Brain microvascular endothelial cell (primary cell): ENCODE data around the gene PGC.

Source experiments
- DNase-seq: peaks from one replicate; pipeline ENCODE4 v3.0.0-alpha.2; 2020
- H3K27ac ChIP-seq: fragments of 250-450 bp; sonication (Bioruptor Pico); 2 replicates; pipeline ENCODE4 v1.5.1; 2020; ENCODE audit warnings: mild to moderate bottlenecking, moderate library complexity
- H3K27me3 ChIP-seq: fragments of 250-450 bp; sonication (Bioruptor Pico); replicated peaks from 2 replicates; pipeline ENCODE4 v1.5.1; 2020; ENCODE audit warnings: mild to moderate bottlenecking
- H3K36me3 ChIP-seq: fragments of 250-450 bp; sonication (Bioruptor Pico); replicated peaks from 2 replicates; pipeline ENCODE4 v1.5.1; 2020; ENCODE audit warnings: mild to moderate bottlenecking
- H3K4me3 ChIP-seq: 2 replicates; pipeline ENCODE4 v1.5.1; 2011; ENCODE audit warnings: low read depth, mild to moderate bottlenecking, control low read depth, low read length, moderate library complexity
- in situ Hi-C: cut with HindIII; loops from 2 replicates; pipeline ENCODE4 v1.10.0; 2017; ENCODE audit warnings: low sequenced_read_pairs, low pct_ligation_motif_present
- TF ChIP-seq, protein P1 (sequence below): IDR thresholded peaks from 2 replicates; pipeline ENCODE4 v1.5.1; 2011; ENCODE audit warnings: low read depth, mild to moderate bottlenecking, moderate library complexity, low read length, control low read depth, inconsistent platforms; ENCODE audit errors: missing control alignments

Gene PGC

DNA sequence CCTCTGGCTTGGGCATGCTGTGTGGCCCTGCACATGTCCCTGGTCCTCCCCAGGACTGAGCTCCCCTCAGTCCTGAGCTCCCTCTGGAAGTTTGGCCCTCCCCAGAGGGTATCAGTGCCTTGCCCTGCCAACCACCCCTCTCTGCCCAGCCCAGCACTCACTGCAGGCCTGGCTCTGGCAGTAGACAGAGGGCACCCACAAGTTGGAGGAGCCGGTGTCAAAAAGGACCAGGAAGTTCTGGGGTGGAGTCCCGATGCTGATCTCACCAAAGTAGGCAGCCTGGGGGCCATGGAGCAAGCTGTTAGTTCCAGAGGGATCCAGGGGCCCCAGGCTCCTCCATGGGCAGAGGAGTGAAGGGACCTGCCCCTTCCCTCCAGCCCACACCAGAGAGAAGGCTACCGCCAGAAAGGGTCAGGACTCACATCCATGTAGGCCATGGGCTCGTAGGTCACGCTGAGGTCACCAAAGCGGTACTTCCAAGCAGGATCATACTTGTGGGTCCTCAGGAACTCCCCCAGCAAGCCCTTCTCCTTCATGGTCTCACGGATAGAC lies 2.9 kb downstream of the PGC start:
- Histone ChIP-seq H3K27ac (no peak overlapping the region), H3K36me3 (no peaks in the 10 kb centered on the region), H3K27me3 (no peaks in the 10 kb centered on the region), H3K4me3 (no peak overlapping the region)
- in situ Hi-C loops: no loop called here
- no peak for DNase-seq
- TF ChIP-seq, protein P1, sequence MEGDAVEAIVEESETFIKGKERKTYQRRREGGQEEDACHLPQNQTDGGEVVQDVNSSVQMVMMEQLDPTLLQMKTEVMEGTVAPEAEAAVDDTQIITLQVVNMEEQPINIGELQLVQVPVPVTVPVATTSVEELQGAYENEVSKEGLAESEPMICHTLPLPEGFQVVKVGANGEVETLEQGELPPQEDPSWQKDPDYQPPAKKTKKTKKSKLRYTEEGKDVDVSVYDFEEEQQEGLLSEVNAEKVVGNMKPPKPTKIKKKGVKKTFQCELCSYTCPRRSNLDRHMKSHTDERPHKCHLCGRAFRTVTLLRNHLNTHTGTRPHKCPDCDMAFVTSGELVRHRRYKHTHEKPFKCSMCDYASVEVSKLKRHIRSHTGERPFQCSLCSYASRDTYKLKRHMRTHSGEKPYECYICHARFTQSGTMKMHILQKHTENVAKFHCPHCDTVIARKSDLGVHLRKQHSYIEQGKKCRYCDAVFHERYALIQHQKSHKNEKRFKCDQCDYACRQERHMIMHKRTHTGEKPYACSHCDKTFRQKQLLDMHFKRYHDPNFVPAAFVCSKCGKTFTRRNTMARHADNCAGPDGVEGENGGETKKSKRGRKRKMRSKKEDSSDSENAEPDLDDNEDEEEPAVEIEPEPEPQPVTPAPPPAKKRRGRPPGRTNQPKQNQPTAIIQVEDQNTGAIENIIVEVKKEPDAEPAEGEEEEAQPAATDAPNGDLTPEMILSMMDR: no peak

DNA sequence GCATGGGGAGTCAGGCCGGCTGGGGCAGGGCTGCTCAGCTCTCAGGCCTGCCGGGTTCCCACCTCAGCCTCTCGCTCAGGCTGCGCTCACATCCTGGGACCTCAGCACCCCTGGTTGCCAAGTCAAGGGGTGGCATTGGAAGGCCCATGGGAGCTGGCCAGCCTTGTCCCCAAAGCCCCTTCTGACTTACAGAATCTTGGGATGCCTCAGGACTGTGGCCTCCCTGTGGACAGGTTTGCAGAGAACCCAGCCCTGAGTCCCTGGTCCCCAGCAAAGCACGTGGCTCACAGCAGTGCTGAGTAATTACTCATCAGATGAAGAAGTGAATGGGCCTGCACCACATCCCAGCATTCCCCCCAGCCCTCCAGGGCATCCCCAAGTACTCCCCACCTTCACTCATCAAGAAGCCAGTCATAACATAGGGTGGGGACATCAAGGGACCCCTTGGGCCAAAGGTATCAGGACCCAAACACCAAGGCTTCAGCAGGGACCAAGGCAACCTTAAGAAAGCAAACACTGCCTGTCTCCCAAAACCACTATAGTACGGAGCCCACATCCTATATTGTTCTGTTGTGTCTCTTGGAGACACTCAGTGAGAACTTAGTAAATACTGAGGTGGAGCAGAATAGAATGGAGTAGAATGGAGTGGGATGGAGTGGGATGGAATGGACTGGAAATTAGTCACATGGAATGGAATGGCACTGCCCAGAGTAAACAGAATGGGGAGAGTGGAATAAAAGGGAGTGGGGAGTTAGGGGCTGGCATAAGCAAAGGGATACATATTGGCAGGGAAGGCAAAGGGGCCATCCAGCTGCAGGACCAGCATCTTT lies 3.6 kb downstream of the PGC start:
- no peaks in the 10 kb centered on the region for H3K27me3 ChIP-seq
- no peak for DNase-seq

DNA sequence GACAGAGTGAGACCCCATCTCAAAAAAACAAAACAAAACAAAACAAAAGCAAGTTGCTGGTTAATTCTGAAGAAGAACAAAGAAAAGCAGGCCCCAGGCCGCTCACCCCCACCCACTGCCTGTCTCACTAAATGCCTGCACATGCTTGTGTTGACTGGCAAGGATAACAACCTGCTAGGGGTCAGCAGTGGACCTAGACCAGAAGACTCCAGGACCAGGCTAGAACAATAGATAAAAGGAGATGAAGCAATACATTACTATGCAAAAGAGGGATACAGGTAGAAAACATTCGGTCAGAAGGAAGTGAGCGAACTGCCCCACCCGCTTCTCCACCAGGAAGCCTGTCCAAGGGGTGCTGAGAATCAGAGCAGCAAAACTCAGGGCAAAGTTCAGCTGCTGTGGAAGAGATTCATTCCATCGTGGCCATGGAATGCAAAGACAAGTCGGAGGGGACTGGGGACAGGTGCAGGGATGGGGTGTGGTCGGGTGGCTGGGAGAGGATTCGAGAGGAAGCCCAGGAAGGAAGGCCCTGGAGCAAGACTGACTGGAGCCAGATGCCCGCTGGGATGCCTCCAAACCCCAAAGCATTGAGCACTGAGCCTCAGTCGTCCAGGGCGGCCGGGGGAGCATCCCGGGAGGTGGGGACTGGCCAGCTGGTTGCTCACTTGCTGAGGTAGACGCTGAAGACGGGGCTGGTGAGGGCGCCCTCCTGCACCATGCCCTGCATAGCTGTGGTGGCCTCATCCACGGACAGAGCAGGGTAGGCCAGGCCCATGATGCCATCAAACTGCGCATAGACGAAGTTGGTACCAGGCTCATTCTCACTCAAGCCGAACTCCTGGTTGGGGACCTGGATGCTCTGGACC lies 5.3 kb downstream of the PGC start:
- in situ Hi-C loops: no loop called here
- no peaks in the 10 kb centered on the region for H3K36me3 ChIP-seq
- no peaks in the 10 kb centered on the region for H3K27me3 ChIP-seq
- no peak overlapping the region for H3K4me3 ChIP-seq
- no peak overlapping the region for H3K27ac ChIP-seq
- TF ChIP-seq, protein P1: no peak
- DNase-seq: no peak

More for the DNA sequence above, 3.6 kb downstream of the PGC start:
- H3K36me3 ChIP-seq: no peaks in the 10 kb centered on the region
- TF ChIP-seq, protein P1: no peak
- in situ Hi-C loops: no loop called here
- H3K4me3 ChIP-seq: no peak overlapping the region
- H3K27ac ChIP-seq: no peak overlapping the region

DNA sequence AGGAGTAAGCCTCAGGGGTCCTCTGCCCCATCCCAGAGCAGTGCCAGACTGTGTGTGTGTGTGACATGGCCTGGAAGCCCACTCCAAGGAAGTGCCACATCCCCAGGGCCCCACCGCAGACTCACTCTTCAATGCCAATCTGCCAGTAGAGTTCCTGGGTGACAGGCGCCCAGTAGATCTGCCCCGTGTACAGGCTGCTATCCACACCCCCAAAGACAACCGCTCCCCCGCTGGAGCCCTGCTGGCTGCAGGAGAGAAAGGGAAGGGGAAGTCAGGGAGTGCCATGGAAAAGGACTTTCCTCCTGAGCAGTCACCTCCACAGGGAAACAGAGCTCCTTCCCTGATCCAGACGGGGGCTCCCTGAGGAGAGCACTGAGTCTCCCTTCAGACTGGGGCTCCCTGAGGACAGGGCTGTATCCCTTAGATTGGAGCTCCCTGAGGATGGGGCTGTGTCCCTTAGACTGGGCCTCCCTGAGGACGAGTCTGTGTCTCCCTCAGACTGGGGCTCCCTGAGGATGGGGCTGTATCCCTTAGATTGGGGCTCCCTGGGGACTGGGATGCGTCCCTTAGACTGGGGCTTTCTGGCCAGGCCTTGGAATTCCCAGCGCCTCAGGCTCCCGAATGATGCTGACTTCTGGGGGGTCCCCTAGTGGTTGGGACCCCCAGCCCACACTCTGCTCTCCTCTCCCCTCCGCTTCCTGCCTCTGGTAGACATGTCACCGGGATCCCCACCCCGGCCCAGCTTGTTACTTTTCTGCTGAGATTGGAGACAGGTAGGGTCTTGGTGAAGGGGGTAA lies 6.6 kb downstream of the PGC start:
- TF ChIP-seq, protein P1: no peak
- in situ Hi-C loops: no loop called here
- Histone ChIP-seq H3K27me3 (no peaks in the 10 kb centered on the region), H3K4me3 (no peak overlapping the region), H3K36me3 (no peaks in the 10 kb centered on the region), H3K27ac (no peak overlapping the region)
- DNase-seq: no peak

DNA sequence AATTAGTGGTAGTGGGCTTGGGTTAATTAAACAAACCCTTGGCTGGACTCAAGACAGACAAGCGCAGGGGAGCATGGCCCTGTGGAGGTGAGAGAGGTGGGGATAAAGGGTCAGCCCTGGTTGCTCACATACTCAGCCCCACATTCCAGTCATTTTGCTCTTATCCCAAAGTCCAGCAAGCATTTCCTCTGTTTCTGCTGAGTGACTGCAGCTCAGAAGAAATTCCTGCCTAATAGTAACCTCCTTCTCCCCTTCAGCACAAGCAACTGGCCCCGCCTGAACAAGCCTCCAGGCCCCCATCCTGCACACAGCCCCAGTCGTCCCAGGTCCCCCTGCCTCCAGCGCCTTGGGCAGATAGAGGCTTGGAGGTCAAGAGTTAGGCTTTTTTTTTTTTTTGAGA lies 8.2 kb downstream of the PGC start:
- Histone ChIP-seq H3K27ac (no peak overlapping the region), H3K36me3 (no peaks in the 10 kb centered on the region), H3K4me3 (no peak overlapping the region), H3K27me3 (no peaks in the 10 kb centered on the region)
- in situ Hi-C loops: no loop called here
- TF ChIP-seq, protein P1: no peak
- DNase-seq: no peak
